ENCODE measurements around the gene GATA2.

GRCh38 chr3:128499724-128500275 is 6.8 kb upstream of the GATA2 start:
- TF ChIP-seq CTCF (IDR thresholded peaks at IDR 0.05), result no peak
- no peak for TF ChIP-seq POLR2A (IDR thresholded peaks at IDR 0.05)

All from gastroesophageal sphincter (tissue), 3 donors.